Endodermal cell (in vitro differentiated cells): ENCODE measurements around the gene LPIN1. TPM values are rescaled to one million over a fixed set of nuclear protein-coding genes. Genes with fewer than 3 reads are reported as not detected.

ENCODE experiments used
- DNase-seq: peaks from one replicate; pipeline ENCODE4 v3.0.0-alpha.2; 2017
- H3K27ac ChIP-seq: 2 replicates; pipeline ENCODE4 v1.5.1; 2013; ENCODE audit warnings: mild to moderate bottlenecking, low read depth, low read length, moderate library complexity
- H3K27me3 ChIP-seq: 2 replicates; pipeline ENCODE4 v1.6.1; 2013; ENCODE audit warnings: mild to moderate bottlenecking, low read length, moderate library complexity; ENCODE audit not compliant: insufficient read depth, control insufficient read depth, poor library complexity, severe bottlenecking
- H3K36me3 ChIP-seq: 2 replicates; pipeline ENCODE4 v1.7.0; 2013; ENCODE audit warnings: mild to moderate bottlenecking, low read length, moderate library complexity; ENCODE audit not compliant: control insufficient read depth, insufficient read depth
- H3K4me1 ChIP-seq: one replicate; pipeline ENCODE4 v1.7.0; 2013; ENCODE audit warnings: low read length; ENCODE audit not compliant: control insufficient read depth, insufficient read depth
- H3K4me3 ChIP-seq: 2 replicates; pipeline ENCODE4 v1.5.1; 2013; ENCODE audit warnings: mild to moderate bottlenecking, low read length, moderate library complexity
- H3K9ac ChIP-seq: 2 replicates; pipeline ENCODE4 v1.6.1; 2013; ENCODE audit warnings: mild to moderate bottlenecking, low read length, moderate library complexity; ENCODE audit not compliant: poor library complexity, severe bottlenecking; ENCODE audit errors: extremely low read depth
- H3K9me3 ChIP-seq: 2 replicates; pipeline ENCODE4 v1.6.1; 2013; ENCODE audit warnings: mild to moderate bottlenecking, low read length, moderate library complexity; ENCODE audit not compliant: control insufficient read depth
- H3K27ac Mint-ChIP-seq: 2 replicates; pipeline ENCODE4 v1.8.0; 2020; ENCODE audit warnings: mixed read lengths
- H3K27me3 Mint-ChIP-seq: 2 replicates; pipeline ENCODE4 v1.8.0; 2021; ENCODE audit warnings: mild to moderate bottlenecking, mixed read lengths; ENCODE audit not compliant: insufficient read depth
- H3K36me3 Mint-ChIP-seq: 2 replicates; pipeline ENCODE4 v1.8.0; 2020; ENCODE audit warnings: low read depth, mixed read lengths
- H3K4me1 Mint-ChIP-seq: 2 replicates; pipeline ENCODE4 v1.8.0; 2020; ENCODE audit warnings: mixed read lengths
- H3K4me3 Mint-ChIP-seq: 2 replicates; pipeline ENCODE4 v1.8.0; 2020; ENCODE audit warnings: mild to moderate bottlenecking, moderate library complexity, mixed read lengths
- H3K9me3 Mint-ChIP-seq: 2 replicates; pipeline ENCODE4 v1.8.0; 2020; ENCODE audit warnings: mild to moderate bottlenecking, mixed read lengths
- WGBS, 2 experiments: methylation state at CpG; one replicate each; pipeline versions ENCODE4 v1.1.5 to v1.1.7; 2013; ENCODE audit warnings: missing lambda C conversion rate in 2 of 2, mixed read lengths in 1 of 2; ENCODE audit not compliant: insufficient coverage in 1 of 2, insufficient read length in 1 of 2; 5-methylcytosine and 5-hydroxymethylcytosine counted together
- total RNA-seq, 2 donors: library from RNA; stranded (reverse); fragmentation: NEBNext Ultra II Directional in 1 of 2; extraction: Animal tissue kit (Norgen Biotek cat#: 25700) in 1 of 2; gene quantifications; 2 replicates in 1 of 2; 3 replicates in 1 of 2; pipeline ENCODE4 v1.2.1, GENCODE V29; 2021
- TF ChIP-seq, protein P1 (sequence below): fragments of 200-600 bp; sonication (generic); conservative IDR thresholded peaks from 2 replicates; pipeline ENCODE4 v1.5.0; 2021; ENCODE audit warnings: antibody characterized with exemption, mild to moderate bottlenecking

The LPIN1 gene
- total RNA-seq, 2 donors from 2014 or later, result 23.9 to 24.3 TPM

DNA sequence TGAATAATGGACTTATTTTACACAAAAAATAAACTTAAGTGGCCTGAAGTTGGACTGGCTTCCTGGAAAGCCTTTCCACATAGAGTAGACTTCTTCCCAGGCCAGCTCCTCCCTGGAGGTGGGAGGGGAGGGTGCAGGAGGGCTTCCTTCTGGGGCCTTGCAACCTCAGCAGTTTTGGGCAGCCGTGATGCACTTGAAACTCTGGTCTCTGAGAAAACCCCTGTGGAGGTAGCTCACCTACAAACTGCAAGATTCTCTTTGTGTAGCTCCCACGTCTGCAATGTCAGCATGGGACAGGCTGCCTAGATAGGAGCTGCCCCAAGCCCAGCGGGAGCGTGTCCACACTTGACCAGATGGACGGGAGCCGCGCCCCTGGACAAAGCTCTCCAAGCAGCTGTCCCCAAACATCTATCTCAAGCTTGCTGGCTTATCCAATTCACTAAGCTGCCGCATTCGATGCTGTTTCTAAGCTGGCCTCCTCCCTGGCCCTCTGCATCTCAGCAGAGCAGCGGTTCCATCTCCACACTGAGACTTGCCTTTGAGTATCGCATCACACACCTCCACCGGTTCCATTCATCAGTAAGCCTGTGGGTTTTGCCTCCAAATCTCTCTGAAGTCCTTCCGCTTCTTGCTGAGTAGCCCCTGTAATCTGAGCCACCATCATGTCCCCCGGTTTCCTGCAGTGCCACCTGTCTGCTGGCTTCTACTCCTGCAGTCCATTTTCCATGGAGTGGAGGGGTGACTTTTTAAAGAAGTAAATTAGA is 1.6 kb upstream of the LPIN1 start:
- peak overlapping the region; percentile 34 for H3K4me3 ChIP-seq
- 65 to 70% methylated on average over 11 to 14 of the region's 14 CpGs for WGBS, 2 experiments
- H3K36me3 Mint-ChIP-seq, result no peaks in the 10 kb centered on the region

DNA sequence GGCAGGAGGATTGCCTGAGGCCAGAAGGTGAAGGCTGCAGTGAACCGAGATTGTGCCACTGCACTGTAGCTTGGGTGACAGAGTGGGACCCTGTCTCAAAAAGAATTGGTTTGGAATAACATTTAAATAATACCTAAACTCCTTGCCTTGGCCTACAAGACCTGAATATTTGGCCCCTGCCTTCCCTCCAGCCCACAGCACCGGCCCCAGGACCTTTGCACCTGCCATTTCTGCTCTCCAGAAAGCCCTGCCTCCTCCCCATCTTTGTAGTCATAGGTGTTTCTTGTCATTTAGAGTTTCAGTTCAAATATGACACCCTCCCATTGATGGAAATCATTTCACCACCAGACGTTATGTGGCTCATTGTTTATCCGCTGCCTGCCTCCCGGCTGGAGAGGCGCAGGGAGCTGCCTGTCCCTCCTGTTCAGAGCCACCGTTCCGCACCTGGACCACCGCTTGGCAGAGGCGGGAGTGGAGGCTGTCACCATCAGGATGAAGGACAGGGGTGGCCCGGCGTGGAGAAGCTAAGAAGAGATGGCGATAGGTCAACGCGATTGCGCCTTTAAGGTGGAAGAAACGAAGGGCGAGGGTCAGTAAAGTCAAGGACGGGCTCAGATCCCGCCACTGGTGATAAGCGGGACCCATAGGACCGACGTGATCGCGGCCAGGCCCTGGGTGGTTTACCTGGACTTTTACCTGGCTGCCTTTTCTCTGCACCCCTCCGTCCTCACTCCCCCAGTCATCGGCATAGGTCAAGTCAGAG is 638 bp upstream of the LPIN1 start:
- no peak overlapping the region for H3K4me3 ChIP-seq
- peaks cover 41% of the 10 kb centered on the region for H3K27me3 Mint-ChIP-seq

More for the DNA sequence above, 1.6 kb upstream of the LPIN1 start:
- H3K9me3 ChIP-seq, result no peaks in the 10 kb centered on the region
- Mint-ChIP-seq H3K27me3 (peaks cover 35% of the 10 kb centered on the region), H3K4me1 (peaks cover 37% of the 10 kb centered on the region), H3K27ac (peak overlapping the region; percentile 83), H3K4me3 (peak overlapping the region; percentile 5), H3K9me3 (no peaks in the 10 kb centered on the region)
- no peaks in the 10 kb centered on the region for H3K27me3 ChIP-seq
- peak; percentile 85 for DNase-seq
- peaks cover 9% of the 10 kb centered on the region for H3K4me1 ChIP-seq
- TF ChIP-seq, protein P1, sequence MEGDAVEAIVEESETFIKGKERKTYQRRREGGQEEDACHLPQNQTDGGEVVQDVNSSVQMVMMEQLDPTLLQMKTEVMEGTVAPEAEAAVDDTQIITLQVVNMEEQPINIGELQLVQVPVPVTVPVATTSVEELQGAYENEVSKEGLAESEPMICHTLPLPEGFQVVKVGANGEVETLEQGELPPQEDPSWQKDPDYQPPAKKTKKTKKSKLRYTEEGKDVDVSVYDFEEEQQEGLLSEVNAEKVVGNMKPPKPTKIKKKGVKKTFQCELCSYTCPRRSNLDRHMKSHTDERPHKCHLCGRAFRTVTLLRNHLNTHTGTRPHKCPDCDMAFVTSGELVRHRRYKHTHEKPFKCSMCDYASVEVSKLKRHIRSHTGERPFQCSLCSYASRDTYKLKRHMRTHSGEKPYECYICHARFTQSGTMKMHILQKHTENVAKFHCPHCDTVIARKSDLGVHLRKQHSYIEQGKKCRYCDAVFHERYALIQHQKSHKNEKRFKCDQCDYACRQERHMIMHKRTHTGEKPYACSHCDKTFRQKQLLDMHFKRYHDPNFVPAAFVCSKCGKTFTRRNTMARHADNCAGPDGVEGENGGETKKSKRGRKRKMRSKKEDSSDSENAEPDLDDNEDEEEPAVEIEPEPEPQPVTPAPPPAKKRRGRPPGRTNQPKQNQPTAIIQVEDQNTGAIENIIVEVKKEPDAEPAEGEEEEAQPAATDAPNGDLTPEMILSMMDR, result peak; percentile 77
- H3K9ac ChIP-seq, result no peak overlapping the region
- H3K36me3 ChIP-seq, result no peaks in the 10 kb centered on the region
- no peak overlapping the region for H3K27ac ChIP-seq

GRCh38 chr2:11746807-11747459 is 501 bp downstream of the LPIN1 start:
- Mint-ChIP-seq H3K9me3 (no peaks in the 10 kb centered on the region), H3K4me1 (peaks cover 47% of the 10 kb centered on the region), H3K27me3 (peaks cover 41% of the 10 kb centered on the region), H3K36me3 (peaks cover 4% of the 10 kb centered on the region), H3K27ac (peak overlapping the region; percentile 31), H3K4me3 (peak overlapping the region; percentile 63)
- H3K36me3 ChIP-seq, result no peaks in the 10 kb centered on the region
- TF ChIP-seq, protein P1, result no peak
- DNase-seq, result peak; percentile 81
- peaks cover 9% of the 10 kb centered on the region for H3K4me1 ChIP-seq
- peak overlapping the region; percentile 80 for H3K9ac ChIP-seq
- no peaks in the 10 kb centered on the region for H3K9me3 ChIP-seq
- 1% methylated on average over 28 to 42 of the region's 42 CpGs for WGBS, 2 experiments
- peak overlapping the region; percentile 86 for H3K4me3 ChIP-seq
- peak overlapping the region; percentile 69 for H3K27ac ChIP-seq
- H3K27me3 ChIP-seq, result no peaks in the 10 kb centered on the region

More for the DNA sequence above, 638 bp upstream of the LPIN1 start:
- H3K36me3 ChIP-seq, result no peaks in the 10 kb centered on the region
- Mint-ChIP-seq H3K9me3 (no peaks in the 10 kb centered on the region), H3K4me3 (peak overlapping the region; percentile 63), H3K27ac (peak overlapping the region; percentile 84), H3K36me3 (no peaks in the 10 kb centered on the region), H3K4me1 (peaks cover 42% of the 10 kb centered on the region)
- no peak for DNase-seq
- peaks cover 9% of the 10 kb centered on the region for H3K4me1 ChIP-seq
- WGBS, 2 experiments, result 79 to 82% methylated on average over 23 to 27 of the region's 27 CpGs
- H3K27me3 ChIP-seq, result no peaks in the 10 kb centered on the region
- H3K9ac ChIP-seq, result no peak overlapping the region
- no peaks in the 10 kb centered on the region for H3K9me3 ChIP-seq
- TF ChIP-seq, protein P1, result no peak
- no peak overlapping the region for H3K27ac ChIP-seq
